CD14-positive monocyte (primary cell): ENCODE results near the gene GPD2. TPM values are rescaled to one million over a fixed set of nuclear protein-coding genes. Genes with fewer than 3 reads are reported as not detected.

ENCODE experiments used
- DNase-seq, 3 donors: peaks; one replicate each; pipeline ENCODE4 v3.0.0-alpha.2; 2011 to 2022
- H2AFZ ChIP-seq: 2 replicates; pipeline ENCODE4 v1.6.0; 2012; ENCODE audit warnings: mild to moderate bottlenecking, low read depth, low read length, inconsistent platforms; ENCODE audit not compliant: insufficient read depth, poor library complexity, severe bottlenecking
- H3K27ac ChIP-seq, 2 donors: 1 replicate in 1 of 2; 2 replicates in 1 of 2; pipeline ENCODE4 v1.5.1; 2012 to 2013; ENCODE audit warnings: low read length in 2 of 2, control low read depth in 1 of 2, inconsistent platforms in 1 of 2, low read depth in 1 of 2, mild to moderate bottlenecking in 1 of 2
- H3K27me3 ChIP-seq, 2 donors: one replicate each; pipeline versions ENCODE4 v1.6.0 to v1.6.1; 2011 to 2013; ENCODE audit warnings: low read length in 2 of 2; ENCODE audit not compliant: control insufficient read depth in 2 of 2, insufficient read depth in 2 of 2
- H3K36me3 ChIP-seq, 2 donors: replicated peaks in 1 of 2; 1 replicate in 1 of 2; 2 replicates in 1 of 2; pipeline versions ENCODE4 v1.5.1 to v1.6.1; 2012 to 2013; ENCODE audit warnings: low read length in 2 of 2, control low read depth in 1 of 2, inconsistent platforms in 1 of 2, mild to moderate bottlenecking in 1 of 2; ENCODE audit not compliant: insufficient read depth in 2 of 2, control insufficient read depth in 1 of 2
- H3K4me1 ChIP-seq, 2 donors: 1 replicate in 1 of 2; 2 replicates in 1 of 2; pipeline versions ENCODE4 v1.5.1 to v1.6.1; 2012 to 2013; ENCODE audit warnings: low read length in 2 of 2, control low read depth in 1 of 2, inconsistent platforms in 1 of 2, mild to moderate bottlenecking in 1 of 2, moderate library complexity in 1 of 2; ENCODE audit not compliant: insufficient read depth in 2 of 2, control insufficient read depth in 1 of 2
- H3K4me2 ChIP-seq: replicated peaks from 2 replicates; pipeline ENCODE3; 2012; ENCODE audit warnings: low read length, moderate library complexity, mild to moderate bottlenecking; ENCODE audit not compliant: poor library complexity, severe bottlenecking; ENCODE audit errors: extremely low read depth
- H3K4me3 ChIP-seq, 3 experiments: fragments of 200-600 bp in 1 of 3; sonication (generic) in 1 of 3; replicated peaks in 1 of 3; 1 replicate in 2 of 3; 2 replicates in 1 of 3; pipeline ENCODE4 v1.5.1; 2011 to 2013; ENCODE audit warnings: low read length in 3 of 3, mild to moderate bottlenecking in 3 of 3, control low read depth in 2 of 3, low read depth in 2 of 3, inconsistent platforms in 1 of 3, moderate library complexity in 1 of 3
- H3K79me2 ChIP-seq: 2 replicates; pipeline ENCODE4 v1.6.0; 2012; ENCODE audit warnings: mild to moderate bottlenecking, control low read depth, inconsistent platforms, low read length, moderate library complexity; ENCODE audit not compliant: insufficient read depth
- H3K9ac ChIP-seq: 2 replicates; pipeline ENCODE4 v1.6.0; 2017; ENCODE audit warnings: low read length, mild to moderate bottlenecking; ENCODE audit not compliant: insufficient read depth, poor library complexity, severe bottlenecking
- H3K9me3 ChIP-seq, 2 donors: replicated peaks in 1 of 2; 1 replicate in 1 of 2; 2 replicates in 1 of 2; pipeline versions ENCODE4 v1.5.1 to v1.6.1; 2012 to 2013; ENCODE audit warnings: low read length in 2 of 2, control low read depth in 1 of 2; ENCODE audit not compliant: control insufficient read depth in 1 of 2, insufficient read depth in 1 of 2
- H4K20me1 ChIP-seq: 2 replicates; pipeline ENCODE4 v1.6.0; 2012; ENCODE audit warnings: mild to moderate bottlenecking, low read length, control low read depth, moderate library complexity; ENCODE audit not compliant: insufficient read depth
- H3K27ac Mint-ChIP-seq, 7 donors: one replicate each; pipeline ENCODE4 v1.8.0; 2020; ENCODE audit warnings: mild to moderate bottlenecking in 7 of 7, mixed read lengths in 7 of 7, moderate library complexity in 6 of 7, inconsistent platforms in 2 of 7
- H3K27me3 Mint-ChIP-seq, 3 donors: one replicate each; pipeline ENCODE4 v1.8.0; 2021 to 2022; ENCODE audit warnings: low read depth in 3 of 3, mild to moderate bottlenecking in 3 of 3, mixed read lengths in 3 of 3, moderate library complexity in 3 of 3, inconsistent platforms in 1 of 3
- H3K36me3 Mint-ChIP-seq, 2 donors: one replicate each; pipeline ENCODE4 v1.8.0; 2020; ENCODE audit warnings: mixed read lengths in 2 of 2, inconsistent platforms in 1 of 2, mild to moderate bottlenecking in 1 of 2
- H3K4me1 Mint-ChIP-seq: one replicate; pipeline ENCODE4 v1.8.0; 2020; ENCODE audit warnings: mild to moderate bottlenecking, mixed read lengths
- H3K4me3 Mint-ChIP-seq, 2 donors: one replicate each; pipeline ENCODE4 v1.8.0; 2020; ENCODE audit warnings: mild to moderate bottlenecking in 2 of 2, mixed read lengths in 2 of 2, moderate library complexity in 1 of 2
- H3K9me3 Mint-ChIP-seq, 7 donors: one replicate each; pipeline ENCODE4 v1.8.0; 2020 to 2022; ENCODE audit warnings: mixed read lengths in 7 of 7, mild to moderate bottlenecking in 6 of 7, moderate library complexity in 6 of 7, inconsistent platforms in 2 of 7
- CTCF ChIP-seq: fragments of 200-600 bp; IDR thresholded peaks from one replicate; pipeline ENCODE4 v1.8.0; 2022; ENCODE audit warnings: antibody characterized with exemption, mild to moderate bottlenecking
- WGBS: methylation state at CpG from one replicate; pipeline ENCODE4 v1.1.5; 2013; ENCODE audit warnings: missing lambda C conversion rate; ENCODE audit not compliant: insufficient coverage; 5-methylcytosine and 5-hydroxymethylcytosine counted together
- intact Hi-C, 2 donors: fragments of 100-400 bp; cut with micrococcal nuclease; formaldehyde crosslinking; loops; one replicate each; pipeline versions ENCODE4 v1.15.0 to v1.15.1; 2023
- polyA plus RNA-seq, 3 donors: library from polyadenylated mRNA; depleted of rRNA in 1 of 3; unstranded in 2 of 3; stranded (reverse) in 1 of 3; fragments of 300-500 nt in 2 of 3; fragments of >200 nt in 1 of 3; fragmentation: Illumina TruSeq in 2 of 3; gene quantifications; 1 replicate in 2 of 3; 2 replicates in 1 of 3; pipeline ENCODE4 v1.2.3, GENCODE V29; 2012 to 2021

GPD2 gene
- polyA plus RNA-seq, 3 donors: 13.4 to 17.1 (median 14.5) TPM

- no peaks in the 10 kb centered on the region for H3K27me3 Mint-ChIP-seq
Measured at GRCh38 chr2:156513219-156513618, 77.0 kb downstream of the GPD2 start.

GRCh38 chr2:156517419-156517818 lies 81.2 kb downstream of the GPD2 start:
- peaks cover 58 to 86% of the 10 kb centered on the region in 2 donors for H3K36me3 ChIP-seq
- Mint-ChIP-seq H3K4me1 (no peaks in the 10 kb centered on the region), H3K36me3 (peaks cover 65 to 73% of the 10 kb centered on the region in 2 donors), H3K4me3 (no peak overlapping the region), H3K9me3 (peaks cover 0 to 3% (median 2%) of the 10 kb centered on the region in 7 donors), H3K27ac (no peak overlapping the region), H3K27me3 (peaks cover 0 to 2% (median 0%) of the 10 kb centered on the region in 3 donors)
- H3K9me3 ChIP-seq: peaks cover 0 to 3% of the 10 kb centered on the region in 2 donors
- no peaks in the 10 kb centered on the region for H3K27me3 ChIP-seq
- no peak overlapping the region for H3K4me3 ChIP-seq
- H3K9ac ChIP-seq: no peak overlapping the region
- no peak overlapping the region for H3K4me2 ChIP-seq
- H3K27ac ChIP-seq: no peak overlapping the region
- H3K79me2 ChIP-seq: no peaks in the 10 kb centered on the region
- H3K4me1 ChIP-seq: no peaks in the 10 kb centered on the region
- no peak for DNase-seq
- no peak for TF ChIP-seq CTCF
- no peaks in the 10 kb centered on the region for H4K20me1 ChIP-seq
- intact Hi-C loops: no loop called here
- H2AFZ ChIP-seq: no peak overlapping the region

More at GRCh38 chr2:156513219-156513618, 77.0 kb downstream of the GPD2 start:
- H3K9ac ChIP-seq: no peak overlapping the region
- intact Hi-C loops: no loop called here
- H3K4me3 ChIP-seq: no peak overlapping the region
- no peaks in the 10 kb centered on the region for H3K4me1 ChIP-seq
- TF ChIP-seq CTCF: no peak
- H3K36me3 ChIP-seq: peaks cover 53 to 91% of the 10 kb centered on the region in 2 donors
- H2AFZ ChIP-seq: no peak overlapping the region
- no peaks in the 10 kb centered on the region for H3K27me3 ChIP-seq
- H3K79me2 ChIP-seq: no peaks in the 10 kb centered on the region
- WGBS: no CpG with 5 or more reads among the region's 2 CpGs
- H3K36me3 Mint-ChIP-seq: peaks cover 64 to 69% of the 10 kb centered on the region in 2 donors
- H4K20me1 ChIP-seq: no peaks in the 10 kb centered on the region
- no peaks in the 10 kb centered on the region for H3K9me3 ChIP-seq
- no peaks in the 10 kb centered on the region for H3K4me1 Mint-ChIP-seq
- H3K4me3 Mint-ChIP-seq: no peak overlapping the region
- H3K27ac Mint-ChIP-seq: no peak overlapping the region
- no peak overlapping the region for H3K27ac ChIP-seq
- H3K4me2 ChIP-seq: no peak overlapping the region
- H3K9me3 Mint-ChIP-seq: no peaks in the 10 kb centered on the region
- no peak for DNase-seq
